Testis (tissue), 2 donors: Measurements from ENCODE around the gene VDR.

Experiments
- POLR2A ChIP-seq: fragments of 450-650 bp; IDR thresholded peaks from one replicate; pipeline ENCODE4 v1.6.1; 2017; ENCODE audit warnings: antibody characterized with exemption, mild to moderate bottlenecking, moderate library complexity
- TF ChIP-seq, protein P1 (sequence below), 3 experiments: fragments of 450-650 bp in 2 of 3; fragments of 200-600 bp in 1 of 3; sonication (generic) in 1 of 3; IDR thresholded peaks; one replicate each; pipeline ENCODE4 v1.5.1; 2016 to 2019; ENCODE audit warnings: antibody characterized with exemption in 3 of 3, mild to moderate bottlenecking in 2 of 3, moderate library complexity in 1 of 3

DNA sequence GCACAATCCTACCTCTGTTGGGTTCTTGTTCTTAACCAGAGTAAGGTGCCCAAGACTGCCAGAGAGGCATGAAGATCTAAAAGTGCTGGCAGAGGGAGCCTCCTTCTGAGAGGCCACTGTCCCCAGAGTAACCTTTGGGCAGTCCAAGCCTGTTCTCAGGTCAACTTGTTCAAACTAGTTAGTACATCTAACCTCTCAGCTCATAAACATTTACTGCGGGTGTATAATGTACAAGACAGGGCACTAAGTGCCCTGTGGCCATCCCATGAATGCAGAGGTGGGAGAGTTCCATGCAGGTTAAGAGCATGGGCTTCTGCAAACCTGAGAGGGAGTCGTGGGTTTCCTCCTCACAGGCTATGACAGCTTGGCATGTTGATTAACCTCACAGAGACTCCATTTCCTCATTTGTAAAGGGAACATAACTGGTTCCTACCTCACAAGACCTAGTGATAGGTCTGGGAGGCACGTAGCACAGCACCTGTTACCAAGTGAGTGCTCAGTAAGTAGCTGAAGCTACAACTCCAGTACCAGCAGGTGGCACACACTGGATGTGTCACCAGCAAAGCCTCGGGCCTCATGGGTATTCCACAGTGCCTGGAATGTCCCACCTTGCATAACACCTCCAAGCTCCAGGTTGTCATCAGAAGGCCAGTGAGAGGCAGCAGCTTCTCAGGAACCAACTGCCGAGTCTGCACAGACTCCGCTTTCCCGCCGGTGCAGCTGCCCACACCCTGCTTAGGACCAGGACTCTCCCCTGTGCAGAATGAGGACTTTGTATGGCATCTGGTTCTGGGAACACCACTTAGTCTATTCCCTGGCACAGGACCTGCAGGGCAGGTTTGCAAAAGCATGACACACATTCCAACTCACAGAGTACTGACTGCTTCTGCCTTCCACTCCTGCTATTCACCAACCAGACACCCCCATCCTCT, 4.4 kb downstream of the VDR start:
- TF ChIP-seq, protein P1, sequence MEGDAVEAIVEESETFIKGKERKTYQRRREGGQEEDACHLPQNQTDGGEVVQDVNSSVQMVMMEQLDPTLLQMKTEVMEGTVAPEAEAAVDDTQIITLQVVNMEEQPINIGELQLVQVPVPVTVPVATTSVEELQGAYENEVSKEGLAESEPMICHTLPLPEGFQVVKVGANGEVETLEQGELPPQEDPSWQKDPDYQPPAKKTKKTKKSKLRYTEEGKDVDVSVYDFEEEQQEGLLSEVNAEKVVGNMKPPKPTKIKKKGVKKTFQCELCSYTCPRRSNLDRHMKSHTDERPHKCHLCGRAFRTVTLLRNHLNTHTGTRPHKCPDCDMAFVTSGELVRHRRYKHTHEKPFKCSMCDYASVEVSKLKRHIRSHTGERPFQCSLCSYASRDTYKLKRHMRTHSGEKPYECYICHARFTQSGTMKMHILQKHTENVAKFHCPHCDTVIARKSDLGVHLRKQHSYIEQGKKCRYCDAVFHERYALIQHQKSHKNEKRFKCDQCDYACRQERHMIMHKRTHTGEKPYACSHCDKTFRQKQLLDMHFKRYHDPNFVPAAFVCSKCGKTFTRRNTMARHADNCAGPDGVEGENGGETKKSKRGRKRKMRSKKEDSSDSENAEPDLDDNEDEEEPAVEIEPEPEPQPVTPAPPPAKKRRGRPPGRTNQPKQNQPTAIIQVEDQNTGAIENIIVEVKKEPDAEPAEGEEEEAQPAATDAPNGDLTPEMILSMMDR (IDR thresholded peaks at IDR 0.05): no peak
- no peak for TF ChIP-seq POLR2A
